HUES48 (cell line): ENCODE measurements around the gene CDC14B.
"Not testable (repeated sequence)": the region's sequence is repeated elsewhere in the genome, so short reads cannot be mapped to it uniquely, and the experiment has no call there.

ENCODE experiments used
- H3K27ac ChIP-seq: one replicate; pipeline ENCODE4 v1.7.0; 2013; ENCODE audit warnings: low read depth, low read length, inconsistent platforms
- H3K27me3 ChIP-seq: 2 replicates; pipeline ENCODE4 v1.6.1; 2013; ENCODE audit warnings: mild to moderate bottlenecking, low read length; ENCODE audit not compliant: control insufficient read depth, insufficient read depth
- H3K36me3 ChIP-seq: 2 replicates; pipeline ENCODE4 v1.6.1; 2013; ENCODE audit warnings: low read length; ENCODE audit not compliant: control insufficient read depth, insufficient read depth
- H3K4me1 ChIP-seq: 2 replicates; pipeline ENCODE4 v1.6.1; 2013; ENCODE audit warnings: mild to moderate bottlenecking, low read length; ENCODE audit not compliant: control insufficient read depth, insufficient read depth
- H3K4me3 ChIP-seq: 2 replicates; pipeline ENCODE4 v1.5.1; 2013; ENCODE audit warnings: mild to moderate bottlenecking, low read depth, low read length
- H3K9ac ChIP-seq: 2 replicates; pipeline ENCODE4 v1.6.1; 2013; ENCODE audit warnings: mild to moderate bottlenecking, low read depth, low read length, moderate library complexity
- H3K9me3 ChIP-seq: 2 replicates; pipeline ENCODE4 v1.6.1; 2013; ENCODE audit warnings: low read length; ENCODE audit not compliant: control insufficient read depth, insufficient read depth

CDC14B gene

GRCh38 chr9:96557921-96558320 lies 61.7 kb downstream of the CDC14B start:
- Histone ChIP-seq H3K27ac (no peak overlapping the region), H3K9me3 (no peaks in the 10 kb centered on the region), H3K36me3 (peaks cover 7% of the 10 kb centered on the region), H3K4me1 (peaks cover 26% of the 10 kb centered on the region), H3K27me3 (no peaks in the 10 kb centered on the region), H3K9ac (no peak overlapping the region), H3K4me3 (no peak overlapping the region)

DNA sequence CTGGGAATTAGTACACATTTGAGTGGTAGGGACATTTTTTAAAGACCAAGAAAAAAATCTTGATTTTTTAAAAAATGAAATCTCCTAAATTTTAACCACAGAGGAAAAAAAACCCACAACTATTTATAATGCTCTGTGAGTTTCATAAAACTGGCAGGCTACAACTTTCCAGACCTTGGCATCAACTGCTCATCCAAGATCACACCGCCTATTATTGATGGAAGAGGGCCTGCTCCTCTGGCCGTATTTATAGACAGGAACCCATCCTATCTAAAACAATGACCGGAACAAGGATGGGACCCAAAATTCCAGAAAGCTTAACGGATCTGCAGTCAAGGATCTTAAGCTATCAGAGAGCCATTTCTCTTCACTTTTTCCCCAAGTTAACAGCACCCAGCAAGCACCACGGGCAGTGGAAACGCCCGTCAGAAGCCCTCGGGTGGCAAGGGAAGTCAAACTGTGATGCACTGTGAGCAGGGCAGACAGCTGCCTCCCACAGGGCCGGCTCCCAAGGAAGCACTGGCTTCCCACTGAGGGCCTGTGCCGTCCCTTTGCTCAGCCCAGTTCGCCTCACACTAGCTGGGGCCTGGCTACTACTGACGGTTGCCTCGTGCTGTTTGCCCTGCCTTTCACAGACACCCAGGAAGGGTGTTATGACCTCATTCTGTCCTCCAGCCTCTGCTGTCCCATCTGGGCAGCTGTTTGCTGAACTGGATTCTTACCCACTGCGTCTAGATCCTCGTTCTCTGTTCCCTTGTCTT lies 62.8 kb downstream of the CDC14B start:
- Histone ChIP-seq H3K9me3 (no peaks in the 10 kb centered on the region), H3K4me3 (no peak overlapping the region), H3K9ac (no peak overlapping the region), H3K36me3 (peaks cover 3% of the 10 kb centered on the region), H3K4me1 (peaks cover 26% of the 10 kb centered on the region), H3K27me3 (no peaks in the 10 kb centered on the region), H3K27ac (no peak overlapping the region)

DNA sequence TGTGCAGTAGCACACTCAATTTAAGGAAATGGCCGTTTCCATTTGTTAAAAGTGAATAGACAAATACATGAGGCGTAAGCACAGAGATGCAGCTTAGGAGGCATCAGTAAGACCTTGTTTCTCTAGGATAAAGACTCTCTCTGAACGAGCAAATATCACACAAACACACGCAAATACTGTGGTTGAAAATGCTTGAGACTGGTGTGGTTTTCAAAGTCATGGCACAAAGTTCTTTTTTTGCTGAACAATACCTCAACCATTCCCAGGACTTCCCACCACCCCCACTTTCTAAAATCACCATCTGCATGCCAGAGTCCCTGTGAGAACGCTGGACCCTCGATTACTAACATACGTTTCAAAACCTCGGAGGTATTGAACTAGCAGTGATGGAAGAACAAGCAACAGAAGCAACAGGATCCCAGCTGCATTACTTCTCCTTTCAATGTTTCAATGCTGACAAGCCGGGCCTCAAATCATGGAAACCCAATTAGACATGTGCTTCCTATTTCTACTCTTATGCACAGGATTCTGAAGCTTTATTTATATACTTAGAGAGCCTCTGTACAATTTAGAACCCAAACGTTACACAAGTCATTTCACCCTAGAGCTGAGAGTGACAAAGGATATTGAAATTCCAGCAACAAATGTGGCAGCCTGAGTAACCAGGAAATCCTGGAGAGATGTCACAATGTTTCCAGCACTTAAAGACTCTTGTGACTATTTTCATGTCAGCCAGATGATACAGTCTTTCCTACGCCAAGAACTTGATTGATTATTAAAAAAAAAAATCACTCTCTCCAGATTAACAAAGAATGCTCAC lies 63.9 kb downstream of the CDC14B start:
- Histone ChIP-seq H3K9me3 (no peaks in the 10 kb centered on the region), H3K9ac (no peak overlapping the region), H3K4me3 (no peak overlapping the region), H3K27ac (no peak overlapping the region), H3K27me3 (no peaks in the 10 kb centered on the region), H3K36me3 (no peaks in the 10 kb centered on the region), H3K4me1 (peaks cover 26% of the 10 kb centered on the region)

DNA sequence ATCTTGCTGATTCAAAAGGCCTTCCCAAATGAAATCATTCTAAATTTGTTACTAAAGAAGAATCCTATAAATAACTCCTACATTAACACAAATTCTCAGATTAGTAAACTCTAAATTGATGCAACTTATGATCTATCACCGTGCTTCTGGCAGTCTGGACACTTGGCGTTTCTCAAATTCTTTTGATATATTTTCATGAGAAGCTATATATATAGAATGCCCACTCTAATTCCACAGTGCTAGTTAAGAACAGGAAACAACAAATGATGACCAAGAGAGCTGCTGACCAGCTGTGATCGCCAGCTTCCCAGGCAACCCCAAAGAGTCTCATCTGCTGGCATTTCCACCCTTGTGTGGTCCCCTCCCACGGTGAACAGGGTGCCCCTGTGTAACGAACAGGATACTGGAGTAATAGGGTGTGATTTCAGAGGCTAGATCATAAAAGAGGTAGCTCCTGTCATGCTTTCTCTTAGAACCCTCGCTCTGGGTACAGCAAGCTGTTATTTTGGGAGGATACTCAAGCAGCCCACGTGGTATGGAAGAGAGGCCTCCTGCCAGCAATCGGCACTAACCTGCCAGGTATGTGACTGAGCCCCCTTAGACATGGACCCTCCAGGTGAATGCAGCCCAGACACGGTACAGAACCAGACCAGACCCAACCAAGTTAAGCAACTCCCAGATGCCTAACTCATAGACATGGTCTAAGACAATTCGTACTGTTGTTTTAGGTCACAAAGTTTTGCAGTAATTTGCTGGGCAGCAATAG lies 64.7 kb downstream of the CDC14B start:
- peaks cover 26% of the 10 kb centered on the region for H3K4me1 ChIP-seq
- no peak overlapping the region for H3K9ac ChIP-seq
- H3K9me3 ChIP-seq: no peaks in the 10 kb centered on the region
- H3K4me3 ChIP-seq: no peak overlapping the region
- H3K27me3 ChIP-seq: no peaks in the 10 kb centered on the region
- H3K27ac ChIP-seq: no peak overlapping the region
- no peaks in the 10 kb centered on the region for H3K36me3 ChIP-seq

- Histone ChIP-seq H3K4me3 (no peak overlapping the region), H3K36me3 (no peaks in the 10 kb centered on the region), H3K27me3 (no peaks in the 10 kb centered on the region), H3K9me3 (no peaks in the 10 kb centered on the region), H3K9ac (no peak overlapping the region), H3K4me1 (peaks cover 24% of the 10 kb centered on the region), H3K27ac (no peak overlapping the region)
Measured at GRCh38 chr9:96554326-96554725, 65.3 kb downstream of the CDC14B start.

DNA sequence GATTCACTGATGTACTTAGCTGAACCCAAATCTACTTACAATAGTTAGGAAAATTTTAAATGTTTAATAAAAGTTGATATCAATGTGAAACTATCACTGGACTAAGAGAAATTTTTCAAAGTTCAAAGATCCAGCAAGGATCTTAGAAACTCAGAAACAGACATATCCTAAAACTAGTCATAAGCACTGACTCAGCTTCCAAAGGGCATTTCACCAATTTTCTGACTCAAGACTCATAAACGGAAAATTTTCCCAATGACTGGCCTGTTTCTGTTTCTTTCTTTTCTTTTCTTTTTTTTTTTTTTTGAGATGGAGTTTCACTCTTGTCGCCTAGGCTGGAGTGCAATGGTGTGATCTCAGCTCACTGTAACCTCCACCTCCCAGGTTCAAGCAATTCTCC lies 66.6 kb downstream of the CDC14B start:
- Histone ChIP-seq H3K27ac (no peak overlapping the region), H3K9ac (no peak overlapping the region), H3K4me1 (peaks cover 13% of the 10 kb centered on the region; the same call in 1 of the 2 replicates), H3K27me3 (no peaks in the 10 kb centered on the region), H3K36me3 (no peaks in the 10 kb centered on the region), H3K9me3 (no peaks in the 10 kb centered on the region), H3K4me3 (no peak overlapping the region)

- Histone ChIP-seq H3K4me3 (no peak overlapping the region), H3K27ac (no peak overlapping the region), H3K36me3 (no peaks in the 10 kb centered on the region), H3K9ac (no peak overlapping the region), H3K4me1 (no peaks in the 10 kb centered on the region), H3K27me3 (no peaks in the 10 kb centered on the region), H3K9me3 (no peaks in the 10 kb centered on the region)
Measured at GRCh38 chr9:96551403-96551802, 68.2 kb downstream of the CDC14B start.

- Histone ChIP-seq H3K27me3 (no peaks in the 10 kb centered on the region), H3K4me1 (no peaks in the 10 kb centered on the region), H3K4me3 (no peak overlapping the region), H3K36me3 (no peaks in the 10 kb centered on the region), H3K9ac (no peak overlapping the region), H3K9me3 (no peaks in the 10 kb centered on the region), H3K27ac (no peak overlapping the region)
Measured at GRCh38 chr9:96550659-96551058, 69.0 kb downstream of the CDC14B start.

DNA sequence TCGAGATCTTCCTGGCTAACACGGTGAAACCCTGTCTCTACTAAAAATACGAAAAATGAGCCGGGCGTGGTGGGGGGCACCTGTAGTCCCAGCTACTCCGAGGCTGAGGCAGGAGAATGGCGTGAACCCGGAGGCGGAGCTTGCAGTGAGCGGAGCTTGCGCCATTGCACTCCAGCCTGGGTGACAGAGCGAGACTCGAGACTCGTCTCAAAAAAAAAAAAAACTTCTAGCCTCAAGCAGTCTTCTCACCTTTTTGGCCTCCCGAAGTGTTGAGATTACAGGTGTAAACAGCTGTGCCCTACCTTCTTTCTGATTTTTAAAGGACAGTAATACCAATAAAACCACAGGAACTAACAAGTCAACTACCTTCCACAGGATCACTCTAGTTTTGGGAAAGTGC lies 76.5 kb downstream of the CDC14B start:
- H3K9ac ChIP-seq, H3K27ac ChIP-seq, H3K4me1 ChIP-seq, H3K9me3 ChIP-seq, H3K4me3 ChIP-seq, H3K27me3 ChIP-seq: not testable (repeated sequence)
- H3K36me3 ChIP-seq: peaks cover 12% of the 10 kb centered on the region

GRCh38 chr9:96540106-96540505 lies 79.5 kb downstream of the CDC14B start:
- Histone ChIP-seq H3K9ac (no peak overlapping the region), H3K27me3 (no peaks in the 10 kb centered on the region), H3K4me3 (no peak overlapping the region), H3K27ac (no peak overlapping the region), H3K4me1 (no peaks in the 10 kb centered on the region), H3K9me3 (no peaks in the 10 kb centered on the region), H3K36me3 (peaks cover 15% of the 10 kb centered on the region)

DNA sequence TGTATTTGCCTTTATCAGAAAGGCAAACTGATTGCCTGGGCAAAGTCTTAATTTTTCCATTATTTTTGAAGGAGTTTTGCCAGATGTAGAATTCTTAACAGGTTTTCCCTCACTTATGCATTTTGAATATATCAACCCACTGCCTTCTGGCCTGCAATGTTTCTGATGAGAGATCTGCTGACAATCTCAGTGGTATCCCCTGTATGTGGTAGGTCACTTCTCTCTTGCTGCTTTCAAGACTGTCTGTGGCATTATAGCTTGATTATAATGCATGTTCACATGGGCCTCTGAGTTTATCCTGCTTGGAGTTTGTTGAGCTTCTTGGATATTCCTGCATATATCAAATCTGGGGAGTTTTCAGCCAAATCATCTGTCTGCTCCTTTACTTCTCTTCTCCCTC lies 87.5 kb downstream of the CDC14B start:
- Histone ChIP-seq H3K27me3 (no peaks in the 10 kb centered on the region), H3K4me1 (no peaks in the 10 kb centered on the region), H3K9ac (no peak overlapping the region), H3K9me3 (no peaks in the 10 kb centered on the region), H3K27ac (no peak overlapping the region), H3K36me3 (peaks cover 13% of the 10 kb centered on the region), H3K4me3 (no peak overlapping the region)
